Measurements from ENCODE around the gene ZFP36.

Gene ZFP36

GRCh38 chr19:39384839-39385568 is 21.6 kb upstream of the ZFP36 start:
- DNase-seq (ENCODE audit: low spot score): no peak

DNA sequence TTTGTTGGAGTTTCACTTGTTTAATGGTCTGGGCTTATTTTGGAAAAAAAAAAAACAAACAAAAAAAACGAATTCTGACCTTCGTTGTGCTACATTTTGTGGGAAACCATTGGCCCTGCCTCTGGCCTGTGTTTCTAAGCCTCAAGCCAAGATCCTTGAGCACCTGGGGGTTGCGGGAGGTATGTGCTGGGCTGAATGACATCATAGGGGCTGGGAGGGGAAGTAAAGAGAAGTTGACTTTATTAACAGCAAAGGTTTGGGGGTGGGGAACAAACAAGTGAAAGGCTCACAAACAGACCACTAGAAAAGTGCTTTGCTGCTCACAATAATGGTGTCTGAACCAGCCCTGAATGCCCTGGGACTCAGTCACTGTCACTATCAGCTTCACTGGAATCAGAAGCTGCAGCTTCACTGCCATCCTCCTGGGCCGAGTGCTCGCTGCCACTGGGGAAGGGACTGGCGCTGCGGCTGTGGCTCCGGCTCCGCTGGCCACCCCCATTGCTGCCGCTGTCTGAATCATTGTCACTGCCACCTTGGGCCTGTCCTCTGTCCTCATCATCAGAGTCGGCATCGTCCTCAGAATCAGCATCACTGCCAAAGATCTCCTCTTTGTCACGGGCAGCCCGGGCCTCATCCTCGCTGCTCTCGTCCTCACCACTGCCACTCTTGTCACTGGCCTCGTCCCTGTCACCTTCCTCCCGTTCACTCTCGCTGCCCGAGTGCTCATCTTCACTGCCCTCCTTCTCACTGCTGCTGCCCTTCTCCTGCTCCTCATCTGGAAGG is 20.8 kb upstream of the ZFP36 start:
- DNase-seq (ENCODE audit: low spot score): no peak

DNA sequence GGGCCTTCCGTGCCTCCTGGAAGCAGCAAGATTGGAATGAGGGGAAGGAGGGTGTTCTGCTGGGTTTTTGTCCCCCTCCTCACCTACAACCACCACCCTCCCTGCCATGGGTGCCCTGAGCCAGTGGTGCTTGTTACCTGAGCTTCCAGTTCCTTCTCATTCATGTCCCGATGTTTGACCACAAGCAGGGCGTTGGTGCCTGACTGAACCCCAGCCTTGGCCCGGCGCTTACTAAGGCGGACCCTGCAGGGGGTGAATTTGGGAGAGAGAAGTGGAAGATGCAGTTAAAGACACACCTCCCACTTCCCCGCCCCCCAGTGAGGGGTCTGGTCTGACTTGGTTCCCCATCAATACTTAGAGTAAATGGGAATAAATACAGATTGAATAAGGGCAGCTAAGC is 20.1 kb upstream of the ZFP36 start:
- no peak for DNase-seq (ENCODE audit: low spot score)

DNA sequence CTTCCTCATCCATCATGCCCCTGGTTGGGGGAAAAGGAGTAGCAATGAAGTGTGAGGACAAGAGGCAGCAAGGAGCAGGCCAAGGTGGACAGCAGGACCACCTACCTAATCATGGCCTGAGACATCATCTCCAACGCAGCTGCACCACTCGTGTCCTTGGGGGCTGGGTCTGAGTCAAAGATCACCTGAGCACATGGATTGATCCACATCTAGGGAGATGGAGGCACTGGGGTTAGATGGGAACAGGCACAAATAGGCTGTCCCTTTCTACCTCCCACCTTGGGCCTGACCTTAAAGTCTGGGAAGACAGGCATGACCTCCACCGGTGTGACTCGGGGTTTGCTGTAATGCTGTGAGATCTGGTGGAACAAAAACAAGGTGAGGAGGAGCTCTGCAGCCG is 18.0 kb upstream of the ZFP36 start:
- no peak for DNase-seq (ENCODE audit: low spot score)

- DNase-seq (ENCODE audit: low spot score): no peak
These were observed 16.8 kb upstream of the ZFP36 start for GRCh38 chr19:39389631-39390414.

- no peak for DNase-seq (ENCODE audit: low spot score)
These were observed 16.2 kb upstream of the ZFP36 start for GRCh38 chr19:39390451-39390750.

GRCh38 chr19:39390751-39391437 is 15.8 kb upstream of the ZFP36 start, which contains the start of the genes MED29 and PAF1:
TSS of gene MED29 (plus strand) at chr19:39391378. CDS start at chr19:39391423, 45 bp downstream.
TSS of gene PAF1 (minus strand) at chr19:39391106. CDS start at chr19:39390864, 242 bp downstream.
- DNase-seq (ENCODE audit: low spot score): peak; percentile 100

DNA sequence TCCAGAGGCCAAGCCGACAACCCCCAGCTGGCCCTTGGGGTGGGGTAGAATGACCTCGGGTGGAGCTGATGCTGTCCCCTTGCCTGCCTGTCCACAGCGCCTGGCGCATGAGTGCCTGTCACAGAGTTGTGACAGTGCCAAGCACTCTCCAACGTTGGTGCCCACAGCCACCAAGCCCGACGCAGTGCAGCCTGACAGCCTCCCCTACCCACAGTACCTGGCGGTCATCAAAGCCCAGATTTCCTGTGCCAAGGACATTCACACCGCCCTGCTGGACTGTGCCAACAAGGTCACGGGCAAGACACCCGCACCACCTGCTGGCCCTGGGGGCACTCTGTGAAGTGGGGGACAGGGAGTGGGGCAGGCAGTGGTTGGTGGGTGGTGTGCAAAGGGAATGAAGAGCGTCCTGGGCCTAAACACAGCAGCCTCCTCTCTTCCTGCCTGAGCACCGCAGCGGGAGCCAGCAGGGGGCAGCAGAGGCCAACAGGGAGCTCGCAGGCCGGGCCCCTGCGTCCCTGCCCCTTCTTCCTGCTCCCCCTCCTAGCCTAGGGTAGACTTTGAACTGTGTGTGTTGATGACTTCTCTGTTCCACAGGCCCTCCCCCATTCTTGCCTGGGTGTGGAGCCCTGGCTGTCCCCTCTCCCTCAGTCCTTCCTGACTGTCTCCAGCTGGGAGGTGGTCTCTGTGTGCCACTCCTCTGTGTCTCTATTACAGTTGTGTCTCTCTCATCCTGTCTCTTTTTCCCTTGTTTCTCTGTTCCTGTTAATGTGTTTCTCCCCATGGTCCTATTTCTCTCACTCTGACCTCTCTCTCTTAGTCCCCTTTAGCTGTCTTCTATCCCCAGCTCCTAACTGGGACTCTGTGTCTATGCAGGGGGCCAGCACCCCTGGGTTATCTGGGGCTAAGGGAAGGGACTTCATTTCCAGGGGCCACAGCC is 9.0 kb upstream of the ZFP36 start:
- DNase-seq (ENCODE audit: low spot score): peak; percentile 92

DNA sequence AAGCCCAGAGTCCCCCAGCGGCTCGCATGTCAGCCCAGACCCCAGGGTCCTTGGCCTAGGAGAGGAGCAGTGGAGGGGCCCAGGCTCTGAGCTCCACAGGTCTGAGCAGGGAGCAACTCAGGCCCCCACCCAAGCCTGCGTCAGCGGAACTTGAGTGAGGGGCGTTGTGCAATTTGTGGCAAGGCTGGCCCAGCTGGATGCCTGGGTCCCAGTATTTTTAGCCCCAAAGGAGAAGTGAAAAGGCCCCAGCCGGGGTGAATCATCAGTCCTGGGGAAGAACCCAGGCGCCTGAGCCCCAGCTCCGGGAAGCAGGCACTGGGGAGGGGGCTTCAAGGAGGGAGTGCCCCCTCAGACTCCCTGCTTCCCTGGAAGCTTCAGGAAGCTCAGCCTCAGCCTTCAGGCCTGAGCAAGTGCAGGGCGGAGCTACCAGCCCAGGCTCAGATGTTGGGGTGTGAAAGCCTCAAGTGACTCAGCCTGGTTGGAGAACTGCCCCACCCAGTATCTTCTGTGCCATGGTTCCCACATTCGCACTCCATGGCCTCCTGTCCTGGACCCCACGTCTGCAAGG is 8.3 kb upstream of the ZFP36 start:
- peak; percentile 38 for DNase-seq (ENCODE audit: low spot score)

- DNase-seq (ENCODE audit: low spot score): no peak
These were observed 7.0 kb upstream of the ZFP36 start for GRCh38 chr19:39399668-39400050.

DNA sequence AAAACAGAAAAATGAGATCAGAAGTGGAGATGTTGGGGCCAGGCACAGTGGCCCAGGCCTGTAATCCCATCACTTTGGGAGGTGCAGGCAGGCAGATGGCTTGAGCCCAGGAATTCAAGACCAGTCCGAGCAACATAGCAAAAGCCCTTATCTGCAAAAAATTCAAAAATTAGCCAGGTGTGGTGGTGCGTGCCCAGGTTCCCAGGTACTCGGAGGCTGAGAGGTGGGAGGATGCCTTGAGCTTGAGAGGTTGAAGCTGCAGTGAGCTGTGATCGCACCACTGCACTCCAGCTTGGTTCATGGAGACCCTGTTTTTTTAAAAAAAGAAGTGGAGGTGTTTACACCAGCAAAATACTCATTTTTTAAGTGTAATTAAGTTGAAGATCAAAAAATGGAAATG is 6.6 kb upstream of the ZFP36 start:
- DNase-seq (ENCODE audit: low spot score): no peak

GRCh38 chr19:39401070-39401548 is 5.5 kb upstream of the ZFP36 start:
- peak; percentile 45 for DNase-seq (ENCODE audit: low spot score)

DNA sequence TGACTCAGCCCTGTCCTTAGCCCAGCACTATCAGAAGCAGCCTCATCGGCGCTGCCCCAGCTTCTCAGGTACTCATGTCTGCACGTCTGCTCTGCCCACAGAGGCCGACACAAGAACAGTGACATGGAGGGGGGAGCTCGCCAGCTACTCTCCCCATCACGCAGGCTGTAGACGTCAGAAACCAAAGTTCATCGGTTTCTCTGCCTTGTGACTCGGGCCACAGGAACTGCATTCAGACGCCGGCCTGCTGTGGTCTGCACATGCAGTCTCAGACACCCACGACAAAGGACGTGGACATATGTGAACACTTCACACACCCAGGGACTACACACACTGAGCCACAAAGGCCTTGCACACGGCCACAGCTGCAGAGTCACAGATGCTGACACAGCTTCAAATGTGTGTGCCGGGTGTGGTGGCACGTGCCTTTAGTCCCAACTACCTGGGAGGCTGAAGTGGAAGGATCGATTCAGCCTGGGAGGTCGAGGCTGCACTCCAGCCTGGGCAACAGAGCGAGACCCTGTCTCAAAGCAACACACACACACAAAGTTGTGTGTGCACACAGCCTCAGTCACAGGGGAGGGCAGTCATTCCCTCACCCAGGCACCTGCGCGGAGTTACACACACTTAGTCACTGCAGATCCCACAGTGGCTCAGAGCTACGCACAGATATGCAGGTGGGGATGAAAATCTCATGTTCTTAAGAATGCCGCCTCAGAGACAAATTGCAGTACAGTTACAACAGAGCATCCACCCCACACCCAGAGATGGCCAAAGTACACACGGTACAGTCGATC is 4.9 kb upstream of the ZFP36 start:
- peak; percentile 84 for DNase-seq (ENCODE audit: low spot score)

DNA sequence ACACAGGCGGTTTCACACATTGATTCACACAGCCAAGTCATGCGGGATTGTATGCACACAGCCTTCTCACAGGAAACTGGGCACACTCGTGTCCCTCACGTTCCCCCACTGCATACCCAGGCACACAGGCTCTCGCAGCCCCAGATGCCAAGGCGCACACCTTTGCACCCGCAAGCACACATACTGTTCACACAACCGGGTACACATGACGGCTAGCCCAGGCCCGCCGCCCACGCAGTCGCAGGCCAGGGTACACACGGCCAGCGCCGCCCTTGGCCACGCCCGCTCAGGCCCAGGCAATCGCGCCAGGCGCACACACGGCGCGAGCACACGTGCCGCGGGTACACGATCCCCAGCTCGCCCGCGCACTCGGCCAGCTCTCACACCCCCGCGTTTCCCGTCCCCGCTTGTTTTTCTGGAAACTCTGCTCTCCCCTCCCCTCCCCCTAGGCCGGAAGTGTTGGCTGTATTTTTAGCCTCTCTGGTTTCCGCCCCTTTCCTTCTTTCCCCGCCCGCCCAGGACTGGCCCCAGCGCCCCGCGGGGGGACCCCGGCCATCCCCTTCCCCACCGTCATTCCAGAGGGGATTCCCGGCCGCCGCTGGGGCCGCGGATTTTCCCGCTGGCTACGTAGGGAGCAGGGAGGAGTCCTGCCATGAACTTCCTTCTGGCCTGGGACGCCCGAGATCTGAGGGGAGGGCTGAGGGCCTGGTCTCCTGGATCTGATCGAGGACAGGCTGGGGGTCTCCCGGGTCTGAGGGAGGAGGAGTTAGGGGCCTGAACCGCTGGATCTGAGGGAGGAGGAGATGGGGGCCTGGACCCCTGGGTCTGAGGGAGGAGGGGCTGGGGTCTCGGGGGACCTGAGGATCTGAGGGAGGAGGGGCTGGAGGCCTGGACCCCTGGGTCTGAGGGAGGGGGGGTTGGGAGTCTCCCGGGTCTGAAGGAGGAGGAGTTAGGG is 4.0 kb upstream of the ZFP36 start:
- peak; percentile 78 for DNase-seq (ENCODE audit: low spot score)

GRCh38 chr19:39403331-39404312 is 3.0 kb upstream of the ZFP36 start:
- peak; percentile 72 for DNase-seq (ENCODE audit: low spot score)

- DNase-seq (ENCODE audit: low spot score): peak; percentile 37
These were observed 1.2 kb upstream of the ZFP36 start for GRCh38 chr19:39405261-39405957.

Data from NAMALWA (cell line).